Measurements from ENCODE around the gene KRTAP12-2.

Gene KRTAP12-2, protein sequence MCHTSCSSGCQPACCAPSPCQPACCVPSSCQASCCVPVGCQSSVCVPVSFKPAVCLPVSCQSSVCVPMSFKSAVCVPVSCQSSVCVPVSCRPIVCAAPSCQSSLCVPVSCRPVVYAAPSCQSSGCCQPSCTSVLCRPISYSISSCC

DNA sequence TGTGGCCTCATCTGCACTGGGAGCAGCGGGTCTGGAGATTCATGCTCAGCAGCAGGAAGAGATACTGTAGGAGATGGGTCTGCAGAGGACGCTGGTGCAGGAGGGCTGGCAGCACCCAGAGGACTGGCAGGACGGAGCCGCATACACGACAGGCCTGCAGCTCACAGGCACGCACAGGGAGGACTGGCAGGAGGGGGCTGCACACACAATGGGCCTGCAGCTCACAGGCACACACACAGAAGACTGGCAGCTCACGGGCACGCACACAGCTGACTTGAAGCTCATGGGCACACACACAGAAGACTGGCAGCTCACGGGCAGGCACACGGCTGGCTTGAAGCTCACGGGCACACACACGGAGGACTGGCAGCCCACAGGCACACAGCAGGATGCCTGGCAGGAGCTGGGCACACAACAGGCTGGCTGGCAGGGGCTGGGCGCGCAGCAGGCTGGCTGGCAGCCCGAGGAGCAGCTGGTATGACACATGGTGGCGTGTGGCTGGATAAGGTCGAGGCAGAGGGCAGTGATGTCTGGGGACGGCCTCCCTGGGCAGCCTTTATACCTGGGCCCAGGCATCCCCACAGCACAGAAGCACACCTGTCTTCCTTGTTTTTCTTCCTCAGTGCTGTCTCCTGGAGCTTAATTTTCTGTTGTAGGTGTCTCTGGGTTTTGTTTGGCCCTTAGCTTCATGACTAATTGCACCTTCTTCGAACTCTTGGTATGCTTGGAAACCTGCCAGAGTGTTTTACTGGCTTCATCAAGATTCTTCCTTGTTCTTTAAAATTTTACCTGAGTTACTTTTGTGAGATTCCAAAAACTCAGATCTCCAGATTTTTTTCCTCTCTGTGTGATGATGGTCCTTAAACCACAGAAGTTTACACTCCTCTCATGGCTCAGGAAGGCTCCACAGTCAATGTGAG lies at the start of gene KRTAP12-2:
KRTAP12-2 (minus strand) TSS at position 527 of the 920 bp plus-strand sequence; CDS start at position 486, 41 bp downstream.
- DNase-seq (ENCODE audit: low spot score): no peak

DNA sequence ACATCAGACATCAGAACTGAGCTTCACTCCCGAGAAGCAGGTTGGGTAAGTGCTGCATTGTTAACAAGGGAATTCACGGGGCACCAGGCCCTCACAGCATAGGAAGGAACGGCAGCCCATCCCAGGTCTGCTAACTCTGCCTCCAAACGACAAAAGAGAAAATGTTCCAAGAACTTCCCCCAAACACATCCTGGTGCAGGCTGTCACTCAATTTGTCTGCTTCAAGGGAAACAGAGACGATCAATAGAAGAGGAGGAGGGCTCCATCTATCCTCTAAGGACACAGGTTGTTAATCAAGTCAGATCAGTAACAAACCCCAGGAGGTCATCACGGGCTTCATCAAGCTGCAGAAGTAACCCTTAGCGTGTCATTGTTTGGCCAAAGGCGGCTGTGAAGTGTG lies 48.2 kb upstream of the KRTAP12-2 start:
- no peak for DNase-seq (ENCODE audit: low spot score)

DNA sequence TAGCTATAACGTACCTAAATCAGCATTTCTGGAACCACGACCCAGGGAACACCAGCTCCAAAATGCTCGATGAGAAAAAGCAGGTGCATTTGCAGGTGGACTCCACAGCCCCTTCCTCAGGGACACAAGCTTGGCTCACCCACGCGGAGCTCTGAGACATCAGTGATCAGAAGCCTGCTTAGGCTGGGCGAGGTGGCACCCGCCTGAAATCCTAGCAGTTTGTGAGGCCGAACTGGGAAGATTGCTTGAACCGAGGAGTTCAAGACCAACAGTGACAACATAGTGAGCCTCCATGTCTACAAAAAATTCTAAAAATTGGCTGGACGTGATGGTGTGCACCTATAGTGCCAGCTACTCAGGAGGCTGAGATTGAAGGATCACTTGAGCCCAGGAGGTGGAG lies 47.1 kb upstream of the KRTAP12-2 start:
- DNase-seq (ENCODE audit: low spot score): no peak

DNA sequence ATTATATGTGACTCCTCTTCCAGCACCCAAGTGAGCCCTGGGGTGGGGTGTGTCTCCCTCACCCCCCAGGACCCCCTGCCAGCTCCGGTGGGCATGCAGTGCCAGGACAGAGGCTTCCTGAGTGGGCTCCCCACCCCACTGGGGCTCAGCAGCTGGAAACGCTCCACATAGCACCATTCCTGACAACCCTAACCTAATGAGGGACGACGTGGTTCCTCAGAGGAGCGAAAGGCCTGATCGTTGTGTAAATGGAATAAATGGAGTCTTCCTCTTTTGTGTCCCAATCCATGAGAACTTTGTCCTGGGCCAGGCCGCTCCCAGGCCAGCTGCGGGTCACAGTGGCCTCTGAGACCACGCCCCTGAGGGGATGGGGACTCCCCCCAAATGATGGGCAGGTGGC lies 46.4 kb upstream of the KRTAP12-2 start:
- DNase-seq (ENCODE audit: low spot score): no peak

DNA sequence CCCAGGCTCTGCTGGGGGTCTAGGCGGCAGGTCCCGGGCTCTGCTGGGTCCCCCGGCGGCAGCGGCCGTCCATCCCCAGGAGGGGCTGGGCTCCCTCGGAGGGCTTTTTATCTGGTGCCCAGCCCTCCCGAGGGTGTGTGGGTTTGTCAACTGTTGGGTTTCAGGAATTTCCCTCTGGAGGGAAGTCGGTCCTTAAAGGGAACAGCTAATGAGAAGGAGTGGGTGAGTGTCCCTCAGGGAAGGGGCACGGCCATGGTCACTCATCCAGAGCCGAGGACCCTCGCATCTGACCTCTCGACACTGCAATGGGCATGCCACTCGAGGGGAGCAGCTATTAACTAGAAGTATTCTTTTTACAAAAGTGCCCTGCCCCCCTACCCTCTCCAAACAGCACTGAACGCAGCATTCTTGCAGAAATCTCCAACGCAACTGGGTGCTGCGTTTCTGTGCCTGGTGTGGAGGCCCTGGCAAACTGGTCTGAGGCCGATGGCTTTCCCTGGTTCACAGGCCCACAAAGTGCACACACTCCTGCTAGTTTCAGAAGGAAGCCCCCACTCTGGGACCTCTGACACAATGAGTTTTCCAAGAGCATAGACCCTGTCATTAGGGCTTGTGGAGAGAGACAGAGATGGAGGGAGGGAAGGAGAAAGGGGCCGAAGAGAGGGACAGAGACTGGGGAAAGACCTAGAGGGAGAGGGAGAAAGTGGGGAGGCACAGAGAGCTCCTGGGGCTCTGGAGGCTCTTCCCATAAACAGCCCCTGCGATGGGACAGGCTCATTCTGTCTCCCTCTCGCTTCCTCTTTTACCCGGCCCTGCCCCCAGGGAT lies 45.7 kb upstream of the KRTAP12-2 start:
- no peak for DNase-seq (ENCODE audit: low spot score)

DNA sequence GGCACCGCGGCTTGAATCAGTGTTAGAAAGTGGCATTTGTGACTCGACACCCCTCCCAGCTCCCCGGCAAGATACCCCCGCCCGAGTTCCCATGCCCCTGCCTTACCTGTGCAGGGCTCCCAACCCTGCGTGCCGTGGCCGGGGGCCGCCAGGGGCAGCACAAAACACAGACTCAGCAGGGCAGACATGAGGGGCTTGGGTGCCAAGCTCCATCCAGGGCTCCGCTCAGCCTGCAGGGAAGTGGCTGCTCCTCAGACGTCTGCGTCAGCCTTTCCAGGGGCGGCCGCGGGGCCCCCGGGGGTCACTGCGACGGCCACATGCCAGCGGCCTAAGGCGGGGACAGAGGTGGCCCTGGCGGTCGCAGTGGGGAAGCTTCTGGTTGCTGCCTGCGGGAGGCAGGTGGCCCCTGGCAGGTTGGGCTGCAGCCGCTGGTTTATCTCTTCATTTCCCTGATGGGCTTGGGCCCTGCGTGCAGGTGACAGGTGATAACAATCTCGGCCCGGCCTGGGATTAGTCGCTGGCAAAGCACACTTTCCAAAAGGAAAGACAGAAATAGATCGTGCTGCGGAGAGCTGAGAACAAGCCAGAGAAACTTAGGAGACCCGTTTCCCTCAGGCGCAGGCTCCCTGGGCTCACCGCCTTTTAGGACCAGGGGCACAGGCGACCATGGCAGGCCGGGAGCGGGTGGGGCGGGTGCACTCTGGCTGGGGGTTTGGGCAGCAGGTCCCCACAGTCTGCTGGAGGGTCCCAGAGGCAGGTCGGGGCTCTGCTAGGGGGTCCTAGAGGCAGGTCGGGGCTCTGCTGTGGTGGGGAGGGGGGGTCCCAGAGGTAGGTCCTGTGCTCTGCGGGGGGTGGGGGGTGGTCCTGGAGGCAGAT lies 44.8 kb upstream of the KRTAP12-2 start, which contains the start of gene TSPEAR:
TSPEAR (minus strand) TSS at position 246 of the 876 bp plus-strand sequence; CDS start at position 188, 58 bp downstream.
- DNase-seq (ENCODE audit: low spot score): no peak

DNA sequence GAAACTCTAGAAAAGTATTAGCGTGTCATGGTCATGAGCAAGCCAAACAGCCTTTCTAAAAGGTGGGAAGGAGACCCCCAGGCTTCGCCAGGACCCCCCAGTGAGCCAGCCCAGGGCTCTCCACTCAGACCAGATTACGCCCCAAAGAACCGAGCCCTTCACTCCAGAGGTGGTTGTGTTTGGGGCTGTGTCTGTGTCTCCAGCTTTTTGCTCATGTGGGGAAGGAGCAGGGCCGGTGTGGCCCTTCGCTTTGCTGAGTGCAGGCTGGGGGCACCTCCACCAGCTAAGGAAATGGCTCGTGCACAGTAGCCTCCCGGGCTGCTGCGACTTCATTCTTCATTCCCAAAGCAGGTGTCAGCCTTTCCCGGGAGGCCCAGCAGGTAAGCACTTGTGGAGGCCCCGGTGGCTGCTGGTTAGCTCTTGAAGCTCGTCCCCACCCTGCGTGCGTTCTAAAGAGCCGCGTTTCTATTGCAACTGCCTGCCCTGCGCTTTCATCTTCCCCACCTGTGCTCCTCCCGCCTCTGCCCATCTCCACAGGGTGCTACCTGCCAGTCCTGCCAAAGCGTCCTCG lies 44.1 kb upstream of the KRTAP12-2 start:
- DNase-seq (ENCODE audit: low spot score): no peak

DNA sequence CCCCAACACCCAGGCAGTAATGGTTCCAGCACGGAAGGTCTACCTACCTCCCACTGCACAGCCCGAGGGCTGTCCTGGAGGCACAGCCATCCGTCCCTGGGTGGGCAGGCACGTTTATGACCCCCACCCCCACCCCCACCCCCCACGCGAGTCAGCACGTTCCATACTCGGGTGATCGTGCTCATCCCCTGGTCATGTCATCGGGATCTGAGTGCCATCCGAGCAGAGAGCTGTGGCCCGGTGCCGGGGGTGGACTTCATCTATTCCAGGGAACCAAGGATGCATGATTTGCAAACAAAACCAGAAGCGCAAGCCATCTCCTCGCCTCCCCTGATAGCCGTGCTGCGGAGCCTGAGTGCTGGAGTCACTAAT lies 43.6 kb upstream of the KRTAP12-2 start:
- DNase-seq (ENCODE audit: low spot score): no peak

DNA sequence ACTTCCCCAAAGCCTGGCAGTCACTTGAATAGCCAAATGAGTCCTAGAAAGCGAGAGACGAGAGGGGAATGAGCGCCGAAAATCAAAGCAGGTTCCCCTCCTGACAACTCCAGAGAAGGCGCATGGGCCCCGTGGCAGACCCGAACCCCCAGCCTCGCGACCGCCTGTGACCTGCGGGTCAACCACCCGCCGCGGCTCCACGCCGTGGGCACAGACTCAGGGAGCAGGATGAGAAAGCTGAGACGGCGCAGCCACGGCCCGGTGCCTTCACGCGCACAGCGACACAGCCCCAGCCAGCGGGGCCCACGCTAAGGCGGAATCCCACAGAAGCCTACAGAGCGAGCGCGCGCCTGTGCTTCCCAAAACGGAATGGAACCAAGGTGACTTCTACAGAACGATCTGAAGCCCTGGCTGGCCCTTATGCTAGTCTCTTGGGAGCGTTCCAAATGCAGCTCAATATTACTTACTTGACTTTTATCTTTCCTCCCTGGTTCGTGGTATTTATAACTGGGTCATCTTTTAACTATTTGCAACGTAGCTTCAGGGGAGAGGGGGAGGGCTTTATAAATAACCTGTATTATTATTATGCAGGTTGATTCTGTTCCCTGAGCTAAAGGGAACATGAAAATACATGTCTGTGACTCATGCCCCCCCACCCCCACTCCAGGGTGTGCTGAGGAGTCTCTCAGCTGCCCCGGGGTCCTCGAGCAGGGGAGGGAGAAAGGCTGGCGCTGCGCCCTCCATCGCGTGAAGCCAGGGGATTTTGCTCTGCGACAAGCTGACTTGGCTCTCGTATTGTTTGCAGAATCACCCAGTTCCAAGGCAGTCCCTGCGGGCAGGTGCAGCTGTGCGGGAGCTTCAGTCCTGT lies 42.9 kb upstream of the KRTAP12-2 start:
- no peak for DNase-seq (ENCODE audit: low spot score)

DNA sequence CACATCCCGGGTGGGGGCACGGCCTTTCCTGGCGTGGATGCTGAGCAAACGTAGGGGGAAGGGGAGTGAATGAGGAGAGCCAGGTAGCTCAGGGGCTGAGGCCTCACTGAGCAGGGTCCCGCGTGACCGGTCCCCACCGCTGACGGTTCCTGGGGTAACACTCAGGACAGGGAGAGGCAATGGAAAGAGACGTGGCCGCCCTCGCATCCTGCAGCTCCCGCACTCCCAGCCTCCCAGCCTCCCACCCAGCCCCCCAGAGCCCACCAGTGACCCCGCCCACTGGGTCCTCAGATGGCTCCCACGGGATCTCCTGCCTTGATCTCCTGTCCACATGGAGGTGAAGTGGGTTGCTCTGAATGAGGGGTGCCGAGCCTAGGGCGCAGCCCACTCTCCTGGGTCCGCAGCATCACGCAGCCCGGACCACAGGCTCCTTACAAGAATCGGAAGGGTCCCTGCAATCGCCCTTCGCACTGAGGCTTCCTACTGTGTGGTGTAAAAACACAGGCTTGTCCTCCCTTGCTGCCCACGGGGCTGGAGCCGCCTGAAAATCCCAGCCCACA lies 42.2 kb upstream of the KRTAP12-2 start:
- DNase-seq (ENCODE audit: low spot score): no peak

DNA sequence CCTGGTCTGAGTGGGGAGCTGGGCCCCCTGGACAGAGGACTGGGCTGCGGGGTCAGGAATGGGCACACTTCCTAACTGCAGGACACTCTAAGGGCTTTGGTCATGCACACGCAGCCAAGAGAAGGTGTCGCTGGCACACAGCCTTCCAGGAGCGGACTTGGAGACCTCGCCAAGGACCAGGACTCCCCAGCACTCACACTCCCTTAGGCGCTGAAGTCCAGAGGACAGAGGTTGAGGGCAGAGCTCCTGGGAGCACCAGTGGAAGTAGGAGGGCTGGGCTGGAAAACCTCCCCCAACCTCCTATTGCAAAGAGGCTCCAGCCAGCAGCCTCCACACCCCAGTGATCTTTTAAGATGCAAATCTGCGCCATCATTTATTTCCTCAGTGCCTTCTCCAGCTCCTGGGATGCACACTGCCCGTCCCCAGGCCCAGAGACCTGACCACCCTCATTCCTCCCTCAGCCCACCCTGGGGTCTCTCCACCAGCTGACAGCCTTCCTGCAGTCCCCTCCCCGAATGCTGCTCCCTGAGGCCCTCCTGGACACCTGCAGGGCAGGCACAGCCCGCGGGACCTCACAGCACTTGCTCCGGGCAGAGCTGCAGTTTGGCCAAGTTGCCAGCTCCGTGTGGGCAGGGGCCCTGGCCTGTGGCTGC lies 41.6 kb upstream of the KRTAP12-2 start:
- DNase-seq (ENCODE audit: low spot score): no peak

DNA sequence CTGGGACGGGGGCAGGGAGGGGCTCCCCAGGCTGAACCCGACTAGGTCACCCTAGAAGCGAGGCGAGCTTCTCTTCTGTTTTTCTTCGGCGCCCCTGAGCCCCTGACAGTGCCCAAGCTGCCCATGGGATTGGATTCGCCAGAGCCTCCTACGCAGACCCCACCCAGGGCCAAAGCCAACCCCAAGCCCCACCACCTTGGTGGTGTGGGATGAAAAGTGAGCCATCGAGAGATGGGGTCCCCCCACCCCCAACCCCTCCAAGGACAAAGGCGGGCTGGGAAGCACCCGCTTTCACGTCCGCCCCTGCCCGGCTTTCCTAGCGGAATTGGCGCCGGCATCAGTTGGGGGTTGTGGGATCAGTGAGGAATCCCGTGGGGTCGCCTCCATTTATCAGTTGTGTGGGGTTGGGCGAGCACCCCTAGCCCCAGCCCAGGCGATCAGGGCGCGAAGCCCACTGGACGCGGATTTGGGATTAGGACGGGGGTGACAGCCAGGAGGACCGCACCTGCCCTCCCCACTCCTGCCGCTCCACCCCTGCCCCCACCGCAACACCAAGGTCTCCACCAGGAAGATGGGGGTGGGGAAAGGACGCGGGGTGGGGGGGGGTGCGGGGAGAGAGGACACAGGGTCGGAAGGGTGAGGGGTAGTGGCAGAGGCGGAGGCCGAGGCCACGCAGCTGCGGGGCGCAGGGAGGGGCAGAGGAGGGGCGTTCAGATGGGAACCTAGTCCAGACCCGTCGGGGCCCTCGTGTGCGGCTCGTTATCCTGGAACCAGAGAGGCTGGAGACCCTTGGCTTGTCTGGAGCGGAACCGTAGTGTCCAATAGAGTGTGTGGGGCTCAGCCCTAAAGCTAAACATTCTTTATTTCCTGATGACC lies 40.2 kb upstream of the KRTAP12-2 start:
- DNase-seq (ENCODE audit: low spot score): no peak

DNA sequence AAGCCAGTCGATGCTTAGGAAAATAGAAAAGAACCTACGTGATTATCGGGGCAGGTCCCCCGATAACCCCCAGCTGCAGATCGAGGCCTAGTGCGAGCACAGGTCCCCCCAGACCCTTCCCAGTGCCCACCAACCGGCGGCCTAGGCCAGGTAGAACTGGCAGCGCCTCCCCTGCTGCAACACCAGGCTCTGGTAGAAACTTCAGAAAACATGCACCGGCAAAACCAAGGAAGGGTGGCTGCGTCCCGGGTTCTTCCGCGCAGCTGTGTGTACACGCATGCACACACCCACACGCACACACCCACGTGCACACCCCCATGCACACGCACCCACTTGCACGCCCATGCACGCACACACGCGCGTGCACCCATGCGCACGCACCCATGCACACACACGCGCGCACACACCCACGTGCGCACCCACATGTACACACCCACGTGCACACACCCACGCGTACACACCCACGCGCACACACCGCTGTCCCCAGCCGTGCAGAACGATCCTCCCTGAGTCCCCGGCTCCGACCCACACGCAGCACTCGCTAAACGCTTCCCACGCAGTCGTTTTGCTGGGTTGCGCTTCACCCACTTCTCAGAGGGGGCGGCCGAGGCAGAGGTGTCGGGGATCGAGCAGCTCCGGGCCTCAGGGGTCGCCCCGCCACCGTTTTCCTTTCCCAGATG lies 39.4 kb upstream of the KRTAP12-2 start:
- no peak for DNase-seq (ENCODE audit: low spot score)

DNA sequence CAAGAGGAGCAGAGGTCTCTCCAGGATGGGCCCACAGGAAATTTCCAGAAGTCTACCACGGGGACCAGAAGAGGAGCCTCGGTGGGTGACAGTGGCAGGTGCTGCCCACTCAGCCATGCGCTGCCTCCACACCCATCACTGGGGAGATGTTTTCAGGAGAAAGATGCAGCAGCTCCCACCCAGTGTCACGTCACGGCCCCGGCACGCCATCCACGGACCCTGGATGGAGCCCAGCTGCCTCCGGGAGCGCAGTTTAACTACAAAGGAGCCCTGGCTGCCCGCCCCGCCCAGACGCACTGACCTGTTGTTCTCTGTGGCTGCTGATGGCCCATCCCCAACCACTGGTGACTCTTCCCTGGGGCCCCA lies 37.9 kb upstream of the KRTAP12-2 start:
- DNase-seq (ENCODE audit: low spot score): no peak

DNA sequence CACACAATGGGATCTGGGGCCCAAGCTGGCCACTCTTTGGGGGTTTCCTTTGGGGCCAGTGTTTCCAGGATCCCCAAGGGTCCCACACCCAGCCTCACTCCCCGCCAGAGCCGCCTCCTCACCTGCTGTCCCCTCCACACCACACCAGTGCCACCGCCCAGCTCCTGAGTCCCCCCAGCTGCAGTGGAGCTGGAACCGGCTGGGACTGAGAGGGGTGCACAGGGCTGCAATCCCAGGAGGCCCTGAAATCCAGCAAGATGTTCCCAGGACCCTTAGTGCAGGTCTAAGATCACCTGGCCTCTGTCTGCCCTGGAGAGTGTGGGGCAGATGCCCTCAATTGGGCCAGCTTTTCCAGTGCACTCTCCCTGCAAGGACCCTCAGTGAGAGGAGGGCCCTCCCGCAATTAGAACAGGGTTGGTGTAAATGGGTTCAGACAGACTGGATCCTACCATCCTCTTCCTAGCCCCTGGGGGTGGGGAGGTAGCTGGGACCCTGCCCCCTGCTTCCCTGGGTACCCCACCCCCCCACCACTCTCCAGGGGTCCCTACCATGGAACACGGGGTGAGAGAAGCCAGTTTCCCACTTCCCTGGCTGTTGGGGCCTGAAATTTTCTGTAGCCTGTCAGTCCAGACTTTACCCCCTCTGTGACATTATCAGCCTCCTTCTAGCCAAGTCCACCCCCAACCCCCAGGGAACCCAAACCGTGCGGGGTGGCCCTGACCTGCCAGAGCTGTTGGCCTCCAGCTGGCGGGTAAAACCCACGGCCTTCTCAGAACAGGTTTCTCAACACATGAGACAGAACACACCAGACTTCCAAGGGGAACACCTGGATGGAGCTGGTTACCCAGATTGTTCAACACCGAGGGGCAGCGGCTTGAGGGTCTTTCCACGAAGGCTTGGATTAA lies 37.3 kb upstream of the KRTAP12-2 start:
- DNase-seq (ENCODE audit: low spot score): no peak

DNA sequence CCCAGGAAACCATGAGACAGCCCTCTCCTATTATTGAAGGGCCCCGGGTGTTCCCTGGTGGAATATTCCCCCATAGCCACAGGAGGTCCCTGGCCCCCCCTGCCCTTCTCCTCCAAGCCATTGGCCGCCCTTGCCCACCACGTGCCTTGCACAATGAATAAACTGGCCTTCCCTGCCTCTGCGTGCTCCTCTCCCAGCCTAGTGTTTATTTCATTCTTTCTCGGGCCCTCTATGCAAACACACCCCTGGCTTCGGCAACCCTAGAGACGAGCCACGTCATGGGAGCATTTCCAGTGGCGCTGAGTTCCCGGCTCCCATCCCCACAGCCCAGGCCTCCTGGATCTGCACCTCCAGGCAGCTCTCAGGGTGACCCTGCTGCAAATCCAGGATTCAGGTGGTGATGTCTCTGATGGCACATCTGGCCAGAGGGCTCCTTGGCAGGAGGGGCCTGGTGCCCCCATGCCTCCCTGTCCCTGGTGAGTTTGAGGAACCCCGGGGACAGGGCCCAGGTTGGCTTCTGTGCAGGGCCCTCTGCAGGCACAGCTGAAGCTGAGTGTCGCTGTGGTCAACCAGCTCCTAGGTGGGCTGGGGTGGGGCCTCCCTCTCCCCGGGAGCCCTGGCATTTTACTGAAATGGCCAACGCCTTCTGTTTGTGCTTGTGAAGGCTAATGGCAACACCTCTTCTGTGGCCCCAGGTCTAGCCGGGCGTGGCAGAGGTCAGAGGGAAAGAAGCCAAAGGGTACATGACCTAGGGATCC lies 36.4 kb upstream of the KRTAP12-2 start:
- no peak for DNase-seq (ENCODE audit: low spot score)

All from globus pallidus (tissue), 1 donor.